HT1080 (cell line): ENCODE results near the gene METRNL. TPM values are rescaled to one million over a fixed set of nuclear protein-coding genes. Genes with fewer than 3 reads are reported as not detected.
"Not testable (repeated sequence)": the region's sequence is repeated elsewhere in the genome, so short reads cannot be mapped to it uniquely, and the experiment has no call there.

Experiments used
- DNase-seq: peaks from one replicate; pipeline ENCODE4 v3.0.0-alpha.2; 2015; ENCODE audit warnings: low read depth
- total RNA-seq: library from RNA; depleted of rRNA; stranded (reverse); fragments of >200 nt; shearing (Covaris generic); gene quantifications from 2 replicates; pipeline ENCODE4 v1.2.3, GENCODE V29; 2014

METRNL gene
- total RNA-seq, 1 experiment from 2014 or later, result 53.3 TPM

GRCh38 chr17:83118071-83118841, 38.8 kb downstream of the METRNL start:
- DNase-seq, result no peak

- no peak for DNase-seq
Observed at GRCh38 chr17:83119987-83120864, 40.8 kb downstream of the METRNL start.

- DNase-seq, result not testable (repeated sequence)
Observed at GRCh38 chr17:83121473-83121872, 42.1 kb downstream of the METRNL start.

GRCh38 chr17:83121921-83122820, 42.8 kb downstream of the METRNL start:
- no peak for DNase-seq

- DNase-seq, result no peak
Observed at GRCh38 chr17:83122834-83123233, 43.4 kb downstream of the METRNL start.

- no peak for DNase-seq
Observed at GRCh38 chr17:83123896-83124801, 44.7 kb downstream of the METRNL start.

- no peak for DNase-seq
Observed at GRCh38 chr17:83124871-83125514, 45.6 kb downstream of the METRNL start.

GRCh38 chr17:83125515-83126274, 46.3 kb downstream of the METRNL start:
- no peak for DNase-seq

GRCh38 chr17:83126275-83126811, 46.9 kb downstream of the METRNL start:
- DNase-seq, result no peak

- DNase-seq, result no peak
Observed at GRCh38 chr17:83127431-83128160, 48.2 kb downstream of the METRNL start.

GRCh38 chr17:83128306-83129240, 49.2 kb downstream of the METRNL start:
- DNase-seq, result no peak

GRCh38 chr17:83129676-83130075, 50.3 kb downstream of the METRNL start:
- no peak for DNase-seq

- no peak for DNase-seq
Observed at GRCh38 chr17:83131401-83132011, 52.1 kb downstream of the METRNL start.

GRCh38 chr17:83132251-83133081, 53.1 kb downstream of the METRNL start:
- DNase-seq, result no peak

- DNase-seq, result no peak
Observed at GRCh38 chr17:83133302-83134121, 54.1 kb downstream of the METRNL start.
